Retina (tissue), 1 donor: Measurements from ENCODE around the gene PPIG.
"Not testable (repeated sequence)": the region's sequence is repeated elsewhere in the genome, so short reads cannot be mapped to it uniquely, and the experiment has no call there.

Source experiments
- DNase-seq: peaks from one replicate; pipeline ENCODE4 v3.0.0-alpha.2; 2016

Gene PPIG

GRCh38 chr2:169596546-169596945 is 12.4 kb downstream of the PPIG start:
- not testable (repeated sequence) for DNase-seq

- DNase-seq = no peak
These were observed 14.8 kb downstream of the PPIG start for GRCh38 chr2:169598982-169599381.

GRCh38 chr2:169599568-169599967 is 15.4 kb downstream of the PPIG start:
- no peak for DNase-seq

- no peak for DNase-seq
These were observed 25.1 kb downstream of the PPIG start for GRCh38 chr2:169609264-169609663.

- DNase-seq = no peak
These were observed 29.7 kb downstream of the PPIG start for GRCh38 chr2:169613876-169614275.

- DNase-seq = not testable (repeated sequence)
These were observed 31.8 kb downstream of the PPIG start for GRCh38 chr2:169615982-169616381.

- DNase-seq = no peak
These were observed 35.8 kb downstream of the PPIG start for GRCh38 chr2:169619946-169620345.

- no peak for DNase-seq
These were observed 36.4 kb downstream of the PPIG start for GRCh38 chr2:169620509-169620908.

- no peak for DNase-seq
These were observed 39.1 kb downstream of the PPIG start for GRCh38 chr2:169623235-169623634.

GRCh38 chr2:169625781-169626180 is 41.6 kb downstream of the PPIG start:
- DNase-seq = no peak

GRCh38 chr2:169636440-169637097 is 52.4 kb downstream of the PPIG start:
- DNase-seq = no peak

- DNase-seq = no peak
These were observed 53.5 kb downstream of the PPIG start for GRCh38 chr2:169637620-169638019.

- DNase-seq = no peak
These were observed 56.0 kb downstream of the PPIG start for GRCh38 chr2:169640104-169640503.

GRCh38 chr2:169641464-169641863 is 57.3 kb downstream of the PPIG start:
- no peak for DNase-seq

GRCh38 chr2:169644173-169644572 is 60.0 kb downstream of the PPIG start:
- DNase-seq = no peak

GRCh38 chr2:169647496-169647895 is 63.3 kb downstream of the PPIG start:
- DNase-seq = no peak

- no peak for DNase-seq
These were observed 65.1 kb downstream of the PPIG start for GRCh38 chr2:169649278-169649677.

GRCh38 chr2:169653636-169654035 is 69.5 kb downstream of the PPIG start:
- no peak for DNase-seq

- DNase-seq = no peak
These were observed 72.0 kb downstream of the PPIG start for GRCh38 chr2:169656164-169656563.

GRCh38 chr2:169658877-169659276 is 74.7 kb downstream of the PPIG start:
- DNase-seq = no peak

- DNase-seq = no peak
These were observed 75.2 kb downstream of the PPIG start for GRCh38 chr2:169659320-169659719.

- no peak for DNase-seq
These were observed 77.1 kb downstream of the PPIG start for GRCh38 chr2:169661265-169661664.

GRCh38 chr2:169662744-169663143 is 78.6 kb downstream of the PPIG start:
- no peak for DNase-seq

GRCh38 chr2:169663247-169663646 is 79.1 kb downstream of the PPIG start:
- no peak for DNase-seq

GRCh38 chr2:169664600-169664977 is 80.4 kb downstream of the PPIG start:
- DNase-seq = no peak
